ENCODE data around the gene CHTF8.
"Not testable (repeated sequence)": the region's sequence is repeated elsewhere in the genome, so short reads cannot be mapped to it uniquely, and the experiment has no call there.

Gene CHTF8

DNA sequence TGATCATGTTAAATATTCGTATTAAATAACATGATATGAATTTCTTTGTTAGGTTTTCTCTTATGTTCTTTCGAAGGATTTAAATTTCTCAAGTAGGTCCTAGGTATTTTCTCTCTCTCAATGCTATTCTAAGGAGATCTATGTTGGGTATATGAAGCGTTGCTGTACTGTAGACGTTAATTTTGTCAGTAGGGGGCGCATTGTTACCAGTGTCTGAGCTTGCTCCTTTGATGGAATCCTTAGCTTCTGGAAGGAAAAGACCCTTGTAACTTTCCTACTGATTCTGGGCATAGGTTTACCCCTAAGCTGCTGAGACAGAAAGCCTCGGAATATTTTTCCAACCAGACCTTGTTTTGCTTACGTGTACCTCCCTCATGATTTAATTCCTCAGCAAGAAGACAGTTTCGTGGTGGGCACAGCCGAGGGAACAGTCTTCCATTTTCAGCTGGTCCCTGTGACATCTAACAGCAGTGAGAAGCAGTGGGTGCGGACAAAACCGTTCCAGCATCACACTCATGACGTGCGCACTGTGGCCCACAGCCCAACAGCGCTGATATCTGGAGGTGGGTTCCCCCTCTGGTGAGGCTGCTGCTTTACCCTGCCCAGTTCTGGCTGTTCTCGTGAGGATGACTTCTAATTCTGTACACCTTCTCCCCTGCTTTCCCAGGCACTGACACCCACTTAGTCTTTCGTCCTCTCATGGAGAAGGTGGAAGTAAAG is 17.9 kb upstream of the CHTF8 start:
- H3K4me3 Mint-ChIP-seq = no peak overlapping the region
- DNase-seq (ENCODE audit: low spot score in 2 of 2) = peak; percentile 43 to 63
- H3K27ac Mint-ChIP-seq = no peak overlapping the region
- no peaks in the 10 kb centered on the region for H3K27me3 Mint-ChIP-seq
- peak; percentile 81 for ATAC-seq (ENCODE audit: low read depth)
- no peaks in the 10 kb centered on the region for H3K9me3 Mint-ChIP-seq
- peaks cover 23% of the 10 kb centered on the region for H3K36me3 Mint-ChIP-seq
- no peaks in the 10 kb centered on the region for H3K4me1 Mint-ChIP-seq

DNA sequence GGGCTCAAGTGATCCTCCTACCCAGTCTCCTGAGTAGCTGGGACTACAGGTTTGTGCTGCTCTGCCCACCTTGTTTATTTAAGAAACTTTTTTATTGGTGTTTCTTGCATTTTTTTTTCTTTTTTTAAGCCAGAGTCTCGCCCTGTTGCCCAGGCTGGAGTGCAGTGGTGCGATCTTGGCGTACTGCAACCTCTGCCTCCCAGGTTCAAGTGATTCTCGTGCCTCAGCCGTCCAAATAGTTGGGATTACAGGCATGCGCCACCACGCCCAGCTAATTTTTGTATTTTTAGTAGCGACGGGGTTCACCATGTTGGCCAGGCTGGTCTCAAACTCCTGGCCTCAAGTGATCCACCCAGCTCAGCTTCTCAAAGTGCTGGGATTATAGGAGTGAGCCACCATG is 17.2 kb upstream of the CHTF8 start:
- not testable (repeated sequence) for ATAC-seq (ENCODE audit: low read depth); H3K27ac Mint-ChIP-seq
- peaks cover 21% of the 10 kb centered on the region for H3K36me3 Mint-ChIP-seq

DNA sequence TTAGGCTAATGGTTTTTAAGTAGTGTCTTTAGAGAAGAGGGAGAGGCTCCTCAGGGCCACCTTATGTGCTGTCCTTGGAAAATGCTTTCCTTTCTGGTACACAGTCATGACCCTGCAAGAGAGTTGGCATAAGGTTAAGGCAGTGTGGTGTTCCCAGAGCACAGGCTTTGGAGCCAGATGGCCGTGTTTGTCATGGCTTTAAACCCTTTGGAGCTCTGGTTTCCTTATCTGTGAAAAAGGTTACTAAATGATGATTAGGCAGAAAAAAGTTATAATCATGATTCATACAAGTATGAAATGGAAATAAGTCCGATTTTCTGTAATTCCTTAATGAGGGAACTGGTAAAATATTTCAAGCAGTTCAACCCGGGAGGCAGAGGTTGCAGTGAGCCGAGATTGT is 13.3 kb upstream of the CHTF8 start:
- no peaks in the 10 kb centered on the region for H3K27me3 Mint-ChIP-seq
- no peak overlapping the region for H3K4me3 Mint-ChIP-seq
- peaks cover 3% of the 10 kb centered on the region for H3K4me1 Mint-ChIP-seq
- no peak for ATAC-seq (ENCODE audit: low read depth)
- peaks cover 27% of the 10 kb centered on the region for H3K36me3 Mint-ChIP-seq
- H3K27ac Mint-ChIP-seq = no peak overlapping the region
- no peaks in the 10 kb centered on the region for H3K9me3 Mint-ChIP-seq
- no peak for DNase-seq (ENCODE audit: low spot score in 2 of 2)

More for the DNA sequence above, 17.2 kb upstream of the CHTF8 start:
- H3K27me3 Mint-ChIP-seq; DNase-seq (ENCODE audit: low spot score in 2 of 2); H3K4me3 Mint-ChIP-seq; H3K4me1 Mint-ChIP-seq; H3K9me3 Mint-ChIP-seq: not testable (repeated sequence)

DNA sequence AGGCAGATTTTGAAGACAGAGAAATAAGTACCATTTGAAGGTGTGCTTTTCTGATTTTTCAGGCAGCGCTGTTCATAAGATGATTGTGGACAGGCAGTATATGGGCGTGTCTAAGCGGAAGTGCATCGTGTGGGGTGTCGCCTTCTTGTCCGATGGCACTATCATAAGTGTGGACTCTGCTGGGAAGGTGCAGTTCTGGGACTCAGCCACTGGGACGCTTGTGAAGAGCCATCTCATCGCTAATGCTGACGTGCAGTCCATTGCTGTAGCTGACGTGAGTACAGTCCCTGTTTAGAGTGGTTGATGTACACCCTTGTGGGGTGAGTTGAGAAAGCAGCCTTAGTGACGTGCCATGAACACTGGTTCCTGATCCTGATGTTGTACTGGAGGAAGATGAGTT is 10.7 kb upstream of the CHTF8 start:
- H3K4me1 Mint-ChIP-seq = peaks cover 3% of the 10 kb centered on the region
- H3K27ac Mint-ChIP-seq = no peak overlapping the region
- H3K36me3 Mint-ChIP-seq = peaks cover 29% of the 10 kb centered on the region
- no peak overlapping the region for H3K4me3 Mint-ChIP-seq
- H3K27me3 Mint-ChIP-seq = no peaks in the 10 kb centered on the region
- H3K9me3 Mint-ChIP-seq = no peaks in the 10 kb centered on the region
- no peak for DNase-seq (ENCODE audit: low spot score in 2 of 2)
- ATAC-seq (ENCODE audit: low read depth) = no peak

DNA sequence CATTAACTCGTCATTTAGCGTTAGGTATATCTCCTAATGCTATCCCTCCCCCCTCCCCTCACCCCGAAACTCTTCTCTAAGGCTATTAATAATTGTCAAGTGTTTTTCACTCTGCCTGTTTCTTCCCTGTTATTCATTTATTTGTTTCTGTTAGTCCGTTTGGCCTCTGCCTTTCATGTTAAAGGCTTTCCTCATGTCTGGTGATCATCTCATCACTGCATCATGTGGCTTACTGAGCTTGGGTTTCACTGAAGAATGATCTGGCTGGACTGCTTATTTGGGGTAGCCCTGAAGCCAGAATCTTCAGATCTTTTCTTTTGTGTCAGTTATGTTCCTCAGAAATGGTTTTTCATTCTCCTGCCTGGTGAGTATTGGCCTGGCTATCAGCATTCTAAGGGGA is 9.5 kb upstream of the CHTF8 start:
- Mint-ChIP-seq H3K36me3 (peaks cover 29% of the 10 kb centered on the region), H3K4me1 (peaks cover 3% of the 10 kb centered on the region)

DNA sequence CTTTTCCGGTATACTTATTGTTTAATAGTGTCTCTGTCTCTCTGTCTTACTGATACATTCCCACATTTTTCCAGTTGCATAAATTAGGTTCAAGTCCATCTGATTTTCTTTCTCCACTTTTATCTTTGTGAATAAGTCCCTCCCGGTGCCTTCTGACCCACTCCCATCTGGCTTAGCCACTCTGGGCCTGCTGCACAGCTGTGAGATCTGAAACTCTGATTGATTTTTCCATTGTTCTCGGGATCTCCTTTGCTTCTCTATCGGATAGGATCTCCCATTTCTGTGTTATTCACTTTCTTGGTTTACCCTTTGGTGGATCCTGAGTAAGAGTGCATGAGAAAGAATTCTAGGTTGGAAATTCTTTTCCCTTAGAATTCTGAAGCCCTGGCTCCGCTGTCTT is 8.6 kb upstream of the CHTF8 start:
- Mint-ChIP-seq H3K36me3 (peaks cover 25% of the 10 kb centered on the region), H3K27me3 (no peaks in the 10 kb centered on the region), H3K4me3 (no peak overlapping the region), H3K27ac (no peak overlapping the region), H3K9me3 (no peaks in the 10 kb centered on the region), H3K4me1 (peaks cover 3% of the 10 kb centered on the region)
- DNase-seq (ENCODE audit: low spot score in 2 of 2) = no peak
- ATAC-seq (ENCODE audit: low read depth) = no peak

More for the DNA sequence above, 9.5 kb upstream of the CHTF8 start:
- Mint-ChIP-seq H3K4me3 (no peak overlapping the region), H3K9me3 (no peaks in the 10 kb centered on the region), H3K27me3 (no peaks in the 10 kb centered on the region), H3K27ac (no peak overlapping the region)
- DNase-seq (ENCODE audit: low spot score in 2 of 2) (no peak), ATAC-seq (ENCODE audit: low read depth) (no peak)

DNA sequence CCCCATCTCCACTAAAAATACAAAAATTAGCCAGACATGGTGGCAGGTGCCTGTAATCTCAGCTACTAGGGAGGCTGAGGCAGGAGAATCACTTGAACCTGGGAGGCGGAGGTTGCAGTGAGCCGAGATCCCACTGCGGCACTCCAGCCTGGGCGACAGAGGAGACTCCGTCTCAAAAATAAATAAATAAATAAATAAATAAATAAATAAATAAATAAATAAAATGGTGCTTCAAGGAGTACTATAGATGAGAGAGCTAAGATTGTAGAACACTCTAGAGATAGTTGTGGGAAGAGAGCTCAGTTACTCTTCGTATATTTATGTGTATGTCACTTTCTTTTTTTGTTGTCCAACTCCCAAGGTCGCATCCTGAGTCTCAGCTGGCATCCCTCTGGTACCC is 7.1 kb upstream of the CHTF8 start:
- not testable (repeated sequence) for H3K9me3 Mint-ChIP-seq; H3K27ac Mint-ChIP-seq; DNase-seq (ENCODE audit: low spot score in 2 of 2); H3K4me3 Mint-ChIP-seq; H3K4me1 Mint-ChIP-seq; ATAC-seq (ENCODE audit: low read depth); H3K27me3 Mint-ChIP-seq
- peaks cover 25% of the 10 kb centered on the region for H3K36me3 Mint-ChIP-seq

DNA sequence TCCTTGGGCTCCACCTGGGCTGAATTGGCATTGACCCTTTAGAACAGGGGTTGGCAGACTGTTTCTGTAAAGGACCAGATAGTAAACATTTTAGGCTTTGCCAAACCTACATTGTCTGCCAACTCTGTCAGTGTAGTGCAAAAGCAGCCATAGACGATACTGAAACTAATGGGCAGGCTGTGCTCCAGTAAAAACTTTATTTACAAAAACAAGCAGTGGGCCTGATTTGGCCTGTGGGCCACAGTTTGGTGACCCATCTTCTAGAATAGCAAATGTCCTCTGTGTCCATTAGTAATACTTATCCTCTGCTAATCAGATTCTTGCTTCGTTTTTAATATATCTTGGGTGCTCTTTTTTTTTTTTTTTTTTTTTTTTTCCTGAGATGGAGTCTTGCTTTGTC is 6.2 kb upstream of the CHTF8 start:
- Mint-ChIP-seq H3K4me1 (peaks cover 13% of the 10 kb centered on the region), H3K27me3 (no peaks in the 10 kb centered on the region), H3K36me3 (peaks cover 25% of the 10 kb centered on the region), H3K9me3 (no peaks in the 10 kb centered on the region), H3K27ac (no peak overlapping the region), H3K4me3 (no peak overlapping the region)
- no peak for ATAC-seq (ENCODE audit: low read depth)
- DNase-seq (ENCODE audit: low spot score in 2 of 2) = no peak

DNA sequence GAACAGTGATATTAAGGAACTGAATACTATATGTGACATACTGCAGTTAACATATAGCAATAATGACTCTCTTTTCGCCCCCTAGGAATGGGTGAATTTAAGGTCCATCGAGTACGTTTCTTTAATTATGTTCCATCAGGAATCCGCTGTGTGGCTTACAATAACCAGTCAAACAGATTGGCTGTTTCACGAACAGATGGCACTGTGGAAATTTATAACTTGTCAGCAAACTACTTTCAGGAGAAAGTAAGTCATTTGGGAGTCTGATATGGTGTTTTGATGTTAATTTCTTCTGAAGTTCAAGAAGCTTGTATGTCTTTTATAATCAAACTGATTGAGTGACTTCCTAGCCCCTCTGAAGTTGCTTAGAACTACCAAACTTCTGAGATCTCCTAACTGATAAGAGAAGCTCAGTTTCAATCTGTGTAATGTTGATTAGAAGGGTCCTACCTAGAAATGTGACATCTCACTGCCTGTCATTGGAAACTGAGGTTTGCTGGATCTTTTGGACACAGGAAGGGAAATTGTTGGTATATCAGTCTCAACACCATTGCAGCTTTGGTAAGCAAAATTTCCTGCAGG is 1.1 kb upstream of the CHTF8 start:
- no peaks in the 10 kb centered on the region for H3K27me3 Mint-ChIP-seq
- H3K4me1 Mint-ChIP-seq = peaks cover 30% of the 10 kb centered on the region
- peak overlapping the region; percentile 89 for H3K27ac Mint-ChIP-seq
- H3K4me3 Mint-ChIP-seq = peak overlapping the region; percentile 87
- H3K9me3 Mint-ChIP-seq = no peaks in the 10 kb centered on the region
- H3K36me3 Mint-ChIP-seq = peaks cover 3% of the 10 kb centered on the region
- ATAC-seq (ENCODE audit: low read depth) (no peak), DNase-seq (ENCODE audit: low spot score in 2 of 2) (no peak)

DNA sequence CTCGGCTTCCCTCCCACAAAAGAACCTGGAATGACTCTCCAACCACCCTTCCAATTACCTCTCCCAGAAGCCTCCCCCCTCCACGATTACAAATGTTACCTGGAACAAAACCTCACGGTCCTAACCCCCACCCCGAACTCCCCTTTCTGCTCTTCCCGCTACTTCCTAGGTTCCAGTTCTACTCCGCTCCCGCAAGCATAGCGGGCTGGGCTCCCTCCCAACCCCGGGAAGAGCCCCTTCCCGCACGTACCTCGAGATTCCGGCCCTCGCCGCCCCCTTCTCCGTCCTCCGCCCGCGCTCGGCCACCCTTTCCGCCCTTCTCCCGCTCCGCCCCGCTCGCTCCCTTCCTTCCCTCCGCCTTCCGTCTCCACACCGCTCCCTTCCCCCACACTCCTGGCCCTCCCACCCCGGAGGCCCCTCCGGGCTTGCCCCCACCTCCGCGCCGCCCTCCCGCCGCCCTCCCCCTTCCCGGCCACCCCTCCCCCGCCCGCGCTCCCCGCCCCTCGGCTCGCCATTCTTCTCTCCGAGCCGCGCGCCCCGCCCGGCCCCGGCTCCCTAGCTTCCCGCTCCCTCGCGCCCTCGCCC is 457 bp downstream of the CHTF8 start:
- Mint-ChIP-seq H3K27ac (peak overlapping the region; percentile 89), H3K27me3 (no peaks in the 10 kb centered on the region), H3K4me3 (peak overlapping the region; percentile 87), H3K36me3 (peaks cover 5% of the 10 kb centered on the region), H3K4me1 (peaks cover 34% of the 10 kb centered on the region), H3K9me3 (no peaks in the 10 kb centered on the region)
- ATAC-seq (ENCODE audit: low read depth) = peak; percentile 47
- DNase-seq (ENCODE audit: low spot score in 2 of 2) = no peak

DNA sequence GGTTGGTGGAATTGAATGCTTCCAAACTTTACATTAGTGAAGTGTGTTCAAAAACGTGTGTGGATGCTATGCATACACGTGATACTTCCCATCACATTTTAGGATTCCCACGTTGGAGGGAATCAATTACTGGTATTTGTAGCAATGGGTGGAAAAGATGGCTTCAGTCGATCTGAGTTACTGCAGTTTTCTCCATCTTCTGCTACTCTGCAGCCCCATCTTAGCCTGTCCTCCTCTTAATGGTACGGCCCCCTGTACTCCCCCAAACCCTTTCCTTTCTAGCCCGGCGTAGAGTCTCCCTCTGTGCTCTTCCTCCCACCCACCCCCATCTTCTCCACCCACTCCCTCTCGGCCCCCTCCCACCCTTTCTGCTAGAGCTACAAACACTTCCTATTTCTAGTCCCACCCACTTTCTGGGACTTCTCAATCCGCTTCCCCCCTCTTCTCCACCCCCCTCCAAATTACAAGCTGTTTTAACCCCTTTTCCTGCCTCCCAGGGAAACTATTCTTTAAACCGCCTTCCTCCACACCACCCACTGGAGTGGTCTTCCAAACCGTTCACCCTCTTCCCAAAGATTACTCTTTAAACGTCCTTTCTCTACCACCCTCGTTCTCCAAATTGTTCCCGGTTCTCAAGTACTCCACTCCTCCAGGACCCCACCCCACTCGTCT is 1.1 kb downstream of the CHTF8 start:
- Mint-ChIP-seq H3K36me3 (peaks cover 5% of the 10 kb centered on the region), H3K4me3 (peak overlapping the region; percentile 87), H3K4me1 (peaks cover 36% of the 10 kb centered on the region), H3K9me3 (no peaks in the 10 kb centered on the region), H3K27ac (peak overlapping the region; percentile 89), H3K27me3 (no peaks in the 10 kb centered on the region)
- DNase-seq (ENCODE audit: low spot score in 2 of 2) = no peak
- ATAC-seq (ENCODE audit: low read depth) = peak; percentile 22

DNA sequence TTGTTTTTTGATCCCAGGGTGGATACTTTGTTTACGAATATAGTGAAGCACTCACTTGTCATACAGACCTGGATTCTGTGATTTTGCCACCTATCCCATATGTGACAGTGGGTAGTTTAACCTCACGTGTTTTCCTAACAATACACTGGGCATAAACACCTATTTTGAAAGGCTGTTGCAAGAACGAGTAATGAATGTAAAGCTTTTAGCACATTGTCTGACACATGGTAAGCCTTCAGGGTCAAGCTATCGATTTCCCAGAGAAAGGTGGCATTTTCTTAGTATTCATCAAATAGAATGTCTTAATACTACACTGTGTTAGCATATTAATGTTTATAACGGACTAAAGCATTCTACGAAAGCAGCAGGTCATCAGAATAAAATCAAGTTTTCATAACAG is 1.9 kb downstream of the CHTF8 start:
- H3K9me3 Mint-ChIP-seq = no peaks in the 10 kb centered on the region
- ATAC-seq (ENCODE audit: low read depth) (no peak), DNase-seq (ENCODE audit: low spot score in 2 of 2) (no peak)
- H3K36me3 Mint-ChIP-seq = peaks cover 5% of the 10 kb centered on the region
- no peaks in the 10 kb centered on the region for H3K27me3 Mint-ChIP-seq
- peak overlapping the region; percentile 87 for H3K4me3 Mint-ChIP-seq
- peaks cover 36% of the 10 kb centered on the region for H3K4me1 Mint-ChIP-seq
- H3K27ac Mint-ChIP-seq = peak overlapping the region; percentile 89

DNA sequence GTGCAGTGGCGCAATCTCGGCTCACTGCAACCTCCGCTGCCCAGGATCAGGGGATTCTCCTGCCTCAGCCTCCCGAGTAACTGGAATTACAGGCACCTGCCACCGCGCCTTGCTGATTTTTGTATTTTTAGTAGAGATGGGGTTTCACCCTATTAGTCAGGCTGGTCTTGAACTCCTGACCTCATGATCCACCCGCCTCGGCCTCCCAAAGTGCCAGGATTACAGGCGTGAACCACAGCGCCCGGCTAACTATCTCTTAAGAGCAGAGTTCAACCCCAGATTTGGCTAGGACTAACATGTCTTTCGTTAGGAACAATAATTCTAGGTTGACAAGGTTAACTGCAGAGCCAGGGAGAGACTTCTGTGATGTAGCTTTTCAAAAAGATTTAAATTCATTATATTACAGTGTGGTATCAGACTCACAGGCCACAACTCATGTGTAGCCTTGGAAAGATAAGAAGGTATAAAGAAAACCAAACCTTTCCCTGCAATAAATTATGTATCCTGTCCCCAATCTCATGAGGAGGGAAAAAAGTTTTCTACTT is 4.3 kb downstream of the CHTF8 start:
- no peak overlapping the region for H3K27ac Mint-ChIP-seq
- ATAC-seq (ENCODE audit: low read depth) (no peak), DNase-seq (ENCODE audit: low spot score in 2 of 2) (no peak)
- H3K9me3 Mint-ChIP-seq = no peaks in the 10 kb centered on the region
- H3K27me3 Mint-ChIP-seq = no peaks in the 10 kb centered on the region
- H3K36me3 Mint-ChIP-seq = peaks cover 7% of the 10 kb centered on the region
- no peak overlapping the region for H3K4me3 Mint-ChIP-seq
- peaks cover 25% of the 10 kb centered on the region for H3K4me1 Mint-ChIP-seq

DNA sequence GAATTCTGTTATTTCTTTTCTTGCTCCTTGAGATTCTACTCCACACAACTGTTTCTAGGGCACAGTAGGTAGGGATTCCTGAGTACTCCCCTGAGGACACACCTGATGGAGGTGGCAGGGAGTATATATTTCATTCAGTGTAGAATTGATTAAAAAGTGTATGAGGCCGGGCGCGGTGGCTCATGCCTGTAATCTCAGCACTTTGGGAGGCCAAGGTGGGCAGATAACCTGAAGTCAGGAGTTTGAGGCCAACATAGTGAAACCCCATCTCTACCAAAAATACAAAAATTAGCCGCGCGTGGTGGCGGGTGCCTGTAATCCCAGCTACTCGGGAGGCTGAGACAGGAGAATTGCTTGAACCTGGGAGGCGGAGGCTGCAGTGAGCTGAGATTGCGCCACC is 5.6 kb downstream of the CHTF8 start:
- H3K27ac Mint-ChIP-seq; ATAC-seq (ENCODE audit: low read depth); H3K27me3 Mint-ChIP-seq; H3K9me3 Mint-ChIP-seq; DNase-seq (ENCODE audit: low spot score in 2 of 2); H3K4me3 Mint-ChIP-seq; H3K36me3 Mint-ChIP-seq: not testable (repeated sequence)
- H3K4me1 Mint-ChIP-seq = peaks cover 22% of the 10 kb centered on the region

All from memory B cell (primary cell).